ENCODE measurements around the gene FSTL1.

Gene FSTL1

GRCh38 chr3:120469440-120469839, 18.6 kb upstream of the FSTL1 start:
- no peak for DNase-seq (ENCODE audit: low read depth in 2 of 2, low spot score in 1 of 2)

GRCh38 chr3:120468635-120469295, 18.0 kb upstream of the FSTL1 start:
- no peak for DNase-seq (ENCODE audit: low read depth in 2 of 2, low spot score in 1 of 2)

- DNase-seq (ENCODE audit: low read depth in 2 of 2, low spot score in 1 of 2) = no peak
Measured at GRCh38 chr3:120462409-120462959, 11.7 kb upstream of the FSTL1 start.

- no peak for DNase-seq (ENCODE audit: low read depth in 2 of 2, low spot score in 1 of 2)
Measured at GRCh38 chr3:120461416-120461815, 10.6 kb upstream of the FSTL1 start.

- DNase-seq (ENCODE audit: low read depth in 2 of 2, low spot score in 1 of 2) = no peak
Measured at GRCh38 chr3:120460862-120461261, 10.1 kb upstream of the FSTL1 start.

- DNase-seq (ENCODE audit: low read depth in 2 of 2, low spot score in 1 of 2) = no peak
Measured at GRCh38 chr3:120460181-120460790, 9.5 kb upstream of the FSTL1 start.

- DNase-seq (ENCODE audit: low read depth in 2 of 2, low spot score in 1 of 2) = no peak
Measured at GRCh38 chr3:120459196-120459595, 8.4 kb upstream of the FSTL1 start.

GRCh38 chr3:120457827-120458226, 7.0 kb upstream of the FSTL1 start:
- DNase-seq (ENCODE audit: low read depth in 2 of 2, low spot score in 1 of 2) = no peak

- no peak for DNase-seq (ENCODE audit: low read depth in 2 of 2, low spot score in 1 of 2)
Measured at GRCh38 chr3:120454076-120454689, 3.4 kb upstream of the FSTL1 start.

- DNase-seq (ENCODE audit: low read depth in 2 of 2, low spot score in 1 of 2) = no peak
Measured at GRCh38 chr3:120452816-120453215, 2.0 kb upstream of the FSTL1 start.

GRCh38 chr3:120451806-120452205, 1.0 kb upstream of the FSTL1 start:
- DNase-seq (ENCODE audit: low read depth in 2 of 2, low spot score in 1 of 2) = no peak

GRCh38 chr3:120451272-120451761, 525 bp upstream of the FSTL1 start:
- no peak for DNase-seq (ENCODE audit: low read depth in 2 of 2, low spot score in 1 of 2)

- no peak for DNase-seq (ENCODE audit: low read depth in 2 of 2, low spot score in 1 of 2)
Measured at GRCh38 chr3:120449701-120450599, 842 bp downstream of the FSTL1 start.

GRCh38 chr3:120449251-120449650, 1.5 kb downstream of the FSTL1 start:
- no peak for DNase-seq (ENCODE audit: low read depth in 2 of 2, low spot score in 1 of 2)

- DNase-seq (ENCODE audit: low read depth in 2 of 2, low spot score in 1 of 2) = no peak
Measured at GRCh38 chr3:120448756-120449155, 2.0 kb downstream of the FSTL1 start.

- DNase-seq (ENCODE audit: low read depth in 2 of 2, low spot score in 1 of 2) = no peak
Measured at GRCh38 chr3:120446891-120447668, 3.7 kb downstream of the FSTL1 start.

- no peak for DNase-seq (ENCODE audit: low read depth in 2 of 2, low spot score in 1 of 2)
Measured at GRCh38 chr3:120445654-120446053, 5.1 kb downstream of the FSTL1 start.

GRCh38 chr3:120443626-120444123, 7.1 kb downstream of the FSTL1 start:
- no peak for DNase-seq (ENCODE audit: low read depth in 2 of 2, low spot score in 1 of 2)

GRCh38 chr3:120442975-120443517, 7.7 kb downstream of the FSTL1 start:
- no peak for DNase-seq (ENCODE audit: low read depth in 2 of 2, low spot score in 1 of 2)

- DNase-seq (ENCODE audit: low read depth in 2 of 2, low spot score in 1 of 2) = no peak
Measured at GRCh38 chr3:120441776-120442175, 9.0 kb downstream of the FSTL1 start.

Measured in stimulated activated CD8-positive, alpha-beta memory T cell treated with anti-CD3 and anti-CD28 coated beads, Interleukin-4, amount 100 ng/mL, for 1 hour (primary cell).